GM21619 (cell line): ENCODE results near the gene RASGRP2.

Source experiments
- ATAC-seq: cut with Tn5 transposase; IDR thresholded peaks from one replicate; pipeline ENCODE4 v1.9.1; 2021; ENCODE audit not compliant: unreplicated experiment

RASGRP2 gene

GRCh38 chr11:64742087-64742888, 1.7 kb downstream of the RASGRP2 start:
- no peak for ATAC-seq

- ATAC-seq: no peak
Observed at GRCh38 chr11:64741375-64742086, 2.4 kb downstream of the RASGRP2 start.

GRCh38 chr11:64739871-64740270, 4.1 kb downstream of the RASGRP2 start:
- no peak for ATAC-seq

- no peak for ATAC-seq
Observed at GRCh38 chr11:64736654-64737053, 7.3 kb downstream of the RASGRP2 start.

- ATAC-seq: no peak
Observed at GRCh38 chr11:64735725-64736259, 8.2 kb downstream of the RASGRP2 start.

- no peak for ATAC-seq
Observed at GRCh38 chr11:64734811-64735724, 8.9 kb downstream of the RASGRP2 start.

GRCh38 chr11:64731601-64732000, 12.3 kb downstream of the RASGRP2 start:
- no peak for ATAC-seq

- no peak for ATAC-seq
Observed at GRCh38 chr11:64729851-64730382, 14.0 kb downstream of the RASGRP2 start.

- no peak for ATAC-seq
Observed at GRCh38 chr11:64728757-64729365, 15.1 kb downstream of the RASGRP2 start.

GRCh38 chr11:64726867-64727530, 16.9 kb downstream of the RASGRP2 start:
- ATAC-seq: no peak

- ATAC-seq: no peak
Observed at GRCh38 chr11:64726211-64726641, 17.7 kb downstream of the RASGRP2 start.

GRCh38 chr11:64724863-64725532, 18.9 kb downstream of the RASGRP2 start:
- ATAC-seq: no peak

- no peak for ATAC-seq
Observed at GRCh38 chr11:64723907-64724862, 19.8 kb downstream of the RASGRP2 start.

- ATAC-seq: peak; percentile 88
Observed at GRCh38 chr11:64723117-64723906, 20.6 kb downstream of the RASGRP2 start, which contains the start of gene NRXN2. Gene NRXN2 (minus strand): TSS chr11:64723197. CDS start chr11:64713699, 9,498 bp downstream.

- no peak for ATAC-seq
Observed at GRCh38 chr11:64722141-64723065, 21.5 kb downstream of the RASGRP2 start.

- no peak for ATAC-seq
Observed at GRCh38 chr11:64721359-64721699, 22.6 kb downstream of the RASGRP2 start.
